Left forelimb (tissue), 1 donor: ENCODE data around the gene GLIPR1L1.

Experiments
- DNase-seq: peaks from one replicate; pipeline ENCODE4 v3.0.0-alpha.2; 2018; ENCODE audit warnings: low spot score

Gene GLIPR1L1

GRCh38 chr12:75350413-75350812 is 15.9 kb downstream of the GLIPR1L1 start:
- no peak for DNase-seq

- DNase-seq = no peak
These were observed 19.5 kb downstream of the GLIPR1L1 start for GRCh38 chr12:75354011-75354410.

- DNase-seq = no peak
These were observed 26.4 kb downstream of the GLIPR1L1 start for GRCh38 chr12:75360920-75361319.

- no peak for DNase-seq
These were observed 26.9 kb downstream of the GLIPR1L1 start for GRCh38 chr12:75361408-75361807.

GRCh38 chr12:75364919-75365318 is 30.4 kb downstream of the GLIPR1L1 start:
- no peak for DNase-seq

GRCh38 chr12:75366629-75367028 is 32.2 kb downstream of the GLIPR1L1 start:
- no peak for DNase-seq

- DNase-seq = no peak
These were observed 40.5 kb downstream of the GLIPR1L1 start for GRCh38 chr12:75374971-75375370.

- no peak for DNase-seq
These were observed 43.9 kb downstream of the GLIPR1L1 start for GRCh38 chr12:75378354-75378753.

- no peak for DNase-seq
These were observed 54.6 kb downstream of the GLIPR1L1 start for GRCh38 chr12:75389061-75389460.

- no peak for DNase-seq
These were observed 55.2 kb downstream of the GLIPR1L1 start for GRCh38 chr12:75389706-75390105.

- DNase-seq = no peak
These were observed 55.9 kb downstream of the GLIPR1L1 start for GRCh38 chr12:75390156-75390898.

GRCh38 chr12:75390899-75391538 is 56.5 kb downstream of the GLIPR1L1 start, which contains the start of gene GLIPR1L2:
Gene GLIPR1L2 (plus strand): TSS chr12:75391089. CDS start chr12:75391117, 28 bp downstream.
- DNase-seq = peak; percentile 95

- DNase-seq = no peak
These were observed 69.8 kb downstream of the GLIPR1L1 start for GRCh38 chr12:75404231-75404630.

- no peak for DNase-seq
These were observed 73.2 kb downstream of the GLIPR1L1 start for GRCh38 chr12:75407683-75408082.

- DNase-seq = no peak
These were observed 75.4 kb downstream of the GLIPR1L1 start for GRCh38 chr12:75409830-75410229.

GRCh38 chr12:75414671-75415070 is 80.2 kb downstream of the GLIPR1L1 start:
- no peak for DNase-seq

- DNase-seq = no peak
These were observed 85.4 kb downstream of the GLIPR1L1 start for GRCh38 chr12:75419841-75420240.
